Globus pallidus (tissue), 1 donor: ENCODE data around the gene CD38.
"Not testable (repeated sequence)": the region's sequence is repeated elsewhere in the genome, so short reads cannot be mapped to it uniquely, and the experiment has no call there.

Source experiments
- DNase-seq: peaks from one replicate; pipeline ENCODE4 v3.0.0-alpha.2; 2015; ENCODE audit warnings: low spot score

Gene CD38

DNA sequence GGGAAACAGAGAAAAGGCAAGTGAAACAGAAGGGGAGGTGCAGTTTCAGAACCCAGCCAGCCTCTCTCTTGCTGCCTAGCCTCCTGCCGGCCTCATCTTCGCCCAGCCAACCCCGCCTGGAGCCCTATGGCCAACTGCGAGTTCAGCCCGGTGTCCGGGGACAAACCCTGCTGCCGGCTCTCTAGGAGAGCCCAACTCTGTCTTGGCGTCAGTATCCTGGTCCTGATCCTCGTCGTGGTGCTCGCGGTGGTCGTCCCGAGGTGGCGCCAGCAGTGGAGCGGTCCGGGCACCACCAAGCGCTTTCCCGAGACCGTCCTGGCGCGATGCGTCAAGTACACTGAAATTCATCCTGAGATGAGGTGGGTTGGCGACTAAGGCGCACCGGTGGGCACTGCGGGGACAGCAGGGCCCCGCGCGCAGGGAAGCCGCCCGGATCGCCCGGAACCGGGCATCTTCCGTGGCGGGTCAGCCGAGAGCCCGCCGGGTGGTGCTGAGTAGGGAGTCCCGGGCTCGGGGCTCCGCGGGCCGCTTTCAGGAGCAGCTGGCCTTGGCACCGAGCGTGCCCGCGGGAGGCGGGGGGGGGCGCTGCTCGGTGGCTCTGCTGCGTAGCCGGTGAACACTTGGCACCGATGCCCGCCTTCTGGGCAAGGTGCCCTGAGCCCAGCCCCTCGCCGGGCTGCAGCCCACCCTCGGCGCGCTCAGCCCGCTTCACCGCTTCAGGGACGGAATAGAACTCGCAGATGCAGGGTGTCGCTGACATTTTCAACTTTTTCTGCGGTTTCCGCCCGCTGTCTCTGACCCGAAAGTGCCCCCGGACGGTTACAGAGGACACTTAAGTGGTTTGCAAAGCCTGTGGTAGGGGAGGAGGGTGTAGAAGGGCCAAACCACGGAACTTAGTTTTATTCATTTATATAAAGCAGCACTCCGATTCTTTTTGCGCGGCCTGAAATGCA, at the start of gene CD38:
TSS of gene CD38 (plus strand) at position 40 of the 953 bp plus-strand sequence. CDS start at position 127, 87 bp downstream.
- DNase-seq: peak; percentile 47

DNA sequence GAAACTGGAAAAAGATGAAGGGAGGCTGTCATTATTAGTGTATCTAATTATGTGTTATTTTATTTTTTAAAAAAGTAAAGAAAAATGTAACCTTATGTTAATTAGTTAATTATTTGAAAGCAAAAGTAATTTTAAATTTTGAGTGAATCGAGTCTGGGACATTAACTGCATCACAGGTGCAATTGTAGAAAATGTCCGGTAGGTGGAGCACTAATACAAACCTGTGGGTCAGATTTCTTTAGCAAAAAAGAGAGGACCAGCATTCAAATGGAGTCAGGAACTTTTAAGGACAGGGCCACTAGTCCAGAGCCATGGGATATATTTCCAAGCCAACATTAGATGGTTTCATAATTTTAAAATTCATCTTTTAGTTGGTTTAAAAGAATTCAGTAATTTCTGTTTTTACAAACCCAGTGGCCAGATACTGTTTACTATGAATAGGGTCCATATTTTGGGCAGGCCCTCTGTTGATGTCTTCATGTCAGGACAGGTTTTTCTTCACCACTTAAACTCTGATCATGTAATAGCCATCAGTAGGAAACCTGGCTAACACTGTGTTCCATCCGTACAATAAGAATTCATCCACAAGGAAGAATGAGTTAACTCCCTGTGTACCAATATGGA, 48.1 kb upstream of the CD38 start:
- DNase-seq: peak; percentile 59

DNA sequence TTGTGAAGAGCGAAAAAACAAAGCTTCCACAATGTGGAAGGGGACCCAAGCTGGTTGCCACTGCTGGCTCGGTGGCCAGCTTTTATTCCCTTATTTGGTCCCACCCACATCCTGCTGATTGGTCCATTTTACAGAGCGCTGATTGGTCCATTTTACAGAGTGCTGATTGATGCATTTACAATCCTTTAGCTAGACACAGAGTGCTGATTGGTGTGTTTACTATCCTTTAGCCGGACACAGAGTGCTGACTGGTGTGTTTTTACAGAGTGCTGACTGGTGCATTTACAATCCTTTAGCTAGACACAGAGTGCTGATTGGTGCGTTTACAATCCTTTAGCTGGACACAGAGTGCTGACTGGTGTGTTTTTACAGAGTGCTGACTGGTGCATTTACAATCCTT, 45.1 kb upstream of the CD38 start:
- DNase-seq: not testable (repeated sequence)

DNA sequence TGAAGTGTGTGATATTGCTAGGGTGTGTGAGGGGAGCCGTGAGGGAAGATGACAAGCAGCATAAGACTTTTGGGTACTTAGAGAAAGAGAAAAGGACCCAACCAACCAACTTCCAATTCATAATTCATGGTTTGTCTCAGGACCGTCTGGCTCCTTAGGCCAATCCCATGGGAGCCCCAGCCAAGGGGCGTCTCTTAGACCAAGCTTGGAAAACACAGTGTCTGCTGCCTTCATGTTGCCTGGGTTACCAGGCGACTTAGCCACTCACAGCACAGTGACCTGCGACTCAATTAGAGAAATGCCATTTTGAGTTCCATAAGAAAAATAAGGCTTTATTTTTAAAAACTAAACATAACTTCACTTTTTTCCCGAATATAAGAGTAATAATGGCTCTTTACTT, 42.6 kb upstream of the CD38 start:
- DNase-seq: no peak

DNA sequence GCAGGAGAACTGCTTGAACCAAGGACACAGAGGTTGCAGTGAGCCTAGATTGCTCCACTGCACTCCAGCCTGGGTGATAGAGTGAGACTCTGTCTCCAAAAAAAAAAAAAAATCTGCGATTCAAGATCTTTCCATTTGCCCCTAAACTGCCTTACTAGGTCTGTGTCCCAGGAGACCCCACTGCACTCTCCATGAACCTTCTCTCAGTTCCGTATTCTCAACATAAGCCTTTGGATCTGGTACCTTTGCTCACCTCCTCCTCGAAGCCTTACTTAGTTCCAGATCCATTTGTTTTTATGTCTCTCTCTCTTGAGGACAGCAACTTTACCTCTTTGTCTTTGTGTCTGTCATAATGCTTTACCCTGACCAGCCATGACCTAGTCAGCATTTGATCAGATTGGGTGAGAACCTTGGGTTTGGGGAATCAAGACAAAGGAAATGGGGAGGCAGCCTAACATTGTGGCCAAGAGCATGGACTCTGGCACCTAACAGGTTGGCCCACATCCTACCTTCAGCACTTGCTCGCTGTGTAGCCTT, 41.5 kb upstream of the CD38 start:
- no peak for DNase-seq

DNA sequence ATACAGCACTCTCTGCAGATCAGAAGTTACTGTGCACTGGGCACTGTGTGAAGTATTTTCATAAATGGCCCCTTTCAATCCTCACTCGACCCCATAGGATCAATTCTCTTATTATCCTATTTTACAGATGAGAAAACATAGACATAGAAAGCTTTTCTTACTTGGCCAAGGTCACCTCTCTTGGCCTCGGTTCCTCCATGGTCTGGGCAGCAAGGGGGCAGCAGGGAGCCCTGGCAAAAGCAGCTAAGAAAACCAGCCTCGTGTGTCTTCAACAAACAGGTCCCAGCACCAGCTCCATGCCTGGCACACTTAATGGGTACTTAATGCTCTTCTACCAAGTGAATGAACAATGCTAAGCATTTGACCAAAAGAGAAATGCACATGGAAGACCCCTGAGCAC, 40.9 kb upstream of the CD38 start:
- no peak for DNase-seq

DNA sequence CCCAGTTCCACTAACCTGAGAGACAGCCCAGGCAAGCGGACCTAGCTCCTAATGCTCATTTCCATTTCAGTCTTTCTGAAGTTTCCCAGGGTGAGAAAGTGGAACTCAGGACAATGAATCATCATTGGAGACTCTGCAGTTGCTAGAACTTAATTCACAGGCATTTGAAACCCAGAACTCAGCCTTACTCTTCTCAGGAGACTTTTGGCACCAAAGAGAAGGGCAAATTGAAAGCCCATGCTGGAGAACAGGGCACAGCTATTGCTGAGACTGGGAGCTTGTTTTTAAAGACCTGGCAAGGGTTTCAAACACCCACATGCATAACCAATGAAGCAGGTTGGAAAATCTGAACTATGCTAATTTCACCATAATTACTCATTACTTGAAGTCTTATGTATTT, 39.3 kb upstream of the CD38 start:
- DNase-seq: peak; percentile 44

DNA sequence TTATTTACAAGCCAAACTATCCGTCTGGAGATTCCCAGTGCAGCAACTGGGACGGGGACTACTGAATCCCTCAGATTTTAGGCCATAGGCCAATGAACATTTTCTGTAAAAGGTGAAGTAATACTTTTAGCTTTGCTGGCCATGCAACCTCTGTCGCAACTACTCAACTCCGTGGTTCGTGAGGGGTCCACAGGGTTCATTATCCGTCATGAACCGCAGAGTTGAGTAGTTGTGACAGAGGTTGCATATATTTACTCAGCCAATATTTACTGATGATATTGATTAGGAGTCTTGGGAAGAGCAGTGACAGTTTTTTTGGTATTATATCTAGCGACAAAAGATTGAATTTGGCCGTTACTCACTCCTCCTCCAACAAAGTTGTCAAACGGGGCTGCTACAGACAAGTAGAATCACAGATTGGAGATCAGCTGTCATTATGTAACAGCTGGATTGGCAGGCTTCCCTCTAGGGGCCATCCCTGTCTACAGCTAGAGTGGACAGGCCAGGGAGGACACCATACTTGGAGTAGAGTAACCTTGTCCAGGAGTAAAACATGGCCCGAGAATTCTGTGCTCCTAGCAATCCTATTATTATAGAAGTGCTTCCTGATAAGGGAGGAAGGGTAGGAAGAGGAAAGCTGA, 37.2 kb upstream of the CD38 start:
- DNase-seq: no peak

DNA sequence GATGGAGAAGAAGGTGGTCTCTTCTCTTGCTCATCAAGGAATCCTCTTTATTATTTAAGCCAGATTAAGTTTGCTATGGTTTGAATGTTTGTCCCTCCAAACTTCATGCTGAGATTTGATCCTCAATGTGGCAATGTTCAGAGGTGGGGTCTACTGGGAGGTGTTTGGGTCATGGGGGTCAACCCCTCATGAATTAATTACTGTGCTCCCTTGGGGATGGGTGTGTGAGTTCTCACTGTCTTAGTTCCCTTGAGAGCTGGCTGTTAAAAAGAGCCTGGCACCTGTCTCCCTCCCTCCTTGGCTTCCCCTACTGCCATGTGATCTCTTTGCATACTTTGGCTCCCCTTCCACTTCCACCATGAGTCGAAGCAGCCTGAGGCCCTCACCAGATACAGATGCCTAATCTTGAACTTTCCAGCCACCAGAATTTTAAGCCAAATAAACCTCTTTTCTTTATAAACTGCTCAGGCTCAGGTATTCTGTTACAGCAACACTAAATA, 36.0 kb upstream of the CD38 start:
- no peak for DNase-seq

DNA sequence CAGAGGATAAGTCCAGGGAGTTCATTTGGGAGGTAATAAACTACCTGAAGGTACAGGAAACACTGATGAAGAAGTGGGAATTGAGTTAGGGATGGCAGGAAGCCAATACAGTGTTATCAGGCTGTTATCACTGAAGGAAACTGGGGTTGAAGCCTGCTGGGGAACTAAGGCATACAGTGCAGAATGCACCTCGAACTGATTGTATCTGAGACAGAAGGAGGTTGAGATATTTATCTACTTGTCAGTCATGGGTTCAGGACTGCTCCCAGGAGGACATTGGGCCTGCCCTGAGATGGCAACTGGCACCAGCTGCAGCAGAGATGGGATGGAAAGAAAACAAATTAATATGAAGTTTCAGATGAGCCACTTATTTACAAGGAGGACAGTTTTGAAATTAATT, 35.5 kb upstream of the CD38 start:
- DNase-seq: no peak

DNA sequence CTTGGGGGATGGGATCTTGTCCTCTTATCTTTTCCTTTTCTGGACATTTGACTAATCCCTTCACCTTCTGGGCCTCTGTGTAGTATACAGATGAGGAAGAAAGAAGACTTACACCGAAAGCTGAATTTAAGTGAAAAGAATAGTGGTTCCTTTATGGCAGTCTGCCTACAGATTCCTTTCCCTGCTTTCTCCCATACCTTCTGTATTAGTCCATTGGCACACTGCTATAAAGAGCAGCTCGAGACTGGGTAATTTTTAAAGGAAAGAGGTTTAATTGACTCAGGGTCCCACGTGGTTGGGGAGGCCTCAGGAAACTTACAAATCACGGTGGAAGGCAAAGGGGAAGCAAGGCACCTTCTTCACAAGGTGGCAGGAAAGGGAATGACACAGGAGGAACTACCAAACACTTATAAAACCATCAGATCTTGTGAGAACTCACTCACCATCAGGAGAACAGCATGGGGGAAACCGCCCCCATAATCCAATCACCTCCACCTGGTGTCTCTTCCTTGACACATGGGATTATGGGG, 34.0 kb upstream of the CD38 start:
- no peak for DNase-seq

DNA sequence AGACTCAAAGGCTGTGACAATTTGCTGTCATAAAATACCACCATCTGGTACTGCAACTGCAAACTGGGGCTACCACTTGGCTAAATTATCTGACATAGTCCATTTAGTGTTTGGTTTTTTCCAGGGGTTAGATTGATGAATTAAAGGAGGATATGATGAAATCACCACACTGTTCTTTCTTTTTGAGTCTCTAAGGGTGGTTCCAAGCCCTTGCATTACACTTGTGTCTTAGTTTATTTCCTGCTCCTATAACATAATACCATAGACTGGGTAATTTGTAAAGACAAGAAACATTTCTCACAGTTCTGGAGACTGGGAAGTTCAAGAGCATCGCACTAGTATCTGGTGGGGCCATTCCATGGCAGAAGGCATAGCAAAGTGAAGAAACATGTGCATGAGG, 32.0 kb upstream of the CD38 start:
- DNase-seq: no peak

DNA sequence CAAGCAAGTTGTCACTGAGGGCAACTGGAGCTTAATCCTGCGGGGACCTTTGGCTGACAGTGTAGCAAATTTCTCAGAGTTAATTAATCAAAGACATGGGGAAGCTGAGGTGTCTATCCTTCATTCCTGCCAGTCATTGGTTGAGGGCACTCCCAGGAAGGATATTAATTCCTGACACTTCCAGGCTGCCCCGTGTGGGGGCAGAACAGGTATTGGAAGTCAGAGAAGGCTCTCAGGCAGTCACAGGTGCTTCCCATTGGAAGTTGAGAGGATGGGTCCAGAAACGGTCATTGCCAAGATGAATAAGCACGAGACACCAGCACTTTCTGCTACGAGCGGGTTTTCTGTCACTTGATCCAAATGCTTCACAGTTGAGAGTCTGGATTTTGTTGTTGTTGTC, 29.1 kb upstream of the CD38 start:
- DNase-seq: no peak

DNA sequence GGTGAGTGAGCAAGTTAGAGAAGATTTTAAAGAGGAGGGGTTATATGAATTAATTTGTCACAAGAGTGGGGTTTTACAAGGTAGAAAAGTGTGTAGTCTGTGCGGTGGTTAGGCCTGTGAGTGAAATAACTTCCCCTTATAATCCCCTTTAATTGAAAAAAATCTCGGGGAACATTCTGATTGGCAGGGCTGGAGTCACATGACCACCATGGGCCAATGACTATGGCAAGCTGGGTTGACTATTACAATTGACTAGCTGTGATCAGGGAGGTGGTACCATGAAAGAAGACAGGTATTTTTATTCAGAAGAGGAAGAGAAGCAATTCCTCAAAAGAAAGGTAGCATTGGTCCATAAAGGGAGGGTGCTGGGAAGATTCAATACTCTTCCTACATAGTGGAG, 27.0 kb upstream of the CD38 start:
- no peak for DNase-seq

DNA sequence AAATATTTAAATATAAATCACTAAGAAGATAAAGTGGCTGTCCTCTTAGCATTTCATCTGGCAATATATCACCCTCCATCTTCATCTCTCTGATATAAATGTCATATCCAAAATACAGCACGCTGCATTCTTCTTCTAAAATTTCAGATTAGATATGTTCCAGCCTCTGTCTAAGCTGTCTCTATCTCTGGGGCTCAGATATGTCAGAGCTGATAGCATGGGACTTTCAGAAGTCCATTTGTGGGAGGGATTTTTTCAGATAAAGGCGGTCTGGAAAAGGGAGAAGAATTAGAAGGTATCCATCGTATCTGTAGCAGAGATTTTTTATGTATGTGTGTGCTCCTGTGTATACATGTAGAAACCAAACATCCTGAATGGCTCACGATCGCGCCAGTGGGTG, 25.0 kb upstream of the CD38 start:
- DNase-seq: no peak

DNA sequence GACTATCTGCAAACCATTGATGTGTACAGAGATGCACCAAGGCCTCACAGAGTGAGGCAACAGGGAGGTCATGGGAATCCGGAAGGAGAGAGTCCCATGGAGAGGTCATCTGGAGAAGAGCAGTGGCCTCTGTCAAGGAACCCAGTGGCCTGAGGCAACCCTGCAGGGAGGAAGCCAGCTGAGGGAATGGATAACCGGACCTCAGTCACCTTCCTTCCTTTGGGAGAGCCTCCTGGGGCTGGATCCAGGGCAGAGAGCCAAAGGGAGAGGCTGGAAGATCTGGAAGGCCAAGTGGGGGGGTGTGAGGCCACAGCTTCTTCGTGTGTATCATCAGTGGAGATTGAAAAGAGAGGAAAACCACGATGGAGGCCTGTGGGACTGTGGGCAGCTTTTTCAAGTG, 24.3 kb upstream of the CD38 start:
- no peak for DNase-seq

DNA sequence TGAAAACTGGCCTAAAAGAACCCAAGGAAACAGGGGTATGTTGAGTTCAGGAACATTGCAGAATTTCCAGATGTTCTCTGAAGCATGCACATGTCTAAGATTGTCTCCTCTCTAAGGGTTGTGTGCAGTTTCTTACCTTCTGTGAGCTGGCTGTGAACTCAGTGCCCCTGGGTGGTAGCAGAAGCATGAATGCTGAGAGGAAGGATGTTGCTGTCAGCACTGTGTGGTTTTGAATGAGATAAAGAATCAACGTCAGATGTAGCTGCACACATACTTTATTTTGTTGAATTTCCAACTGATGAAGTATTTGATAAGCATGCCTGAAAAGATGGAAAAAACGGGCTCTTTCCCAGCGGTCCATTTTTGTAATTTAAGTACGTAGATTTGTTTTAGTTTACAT, 23.8 kb upstream of the CD38 start:
- DNase-seq: no peak

DNA sequence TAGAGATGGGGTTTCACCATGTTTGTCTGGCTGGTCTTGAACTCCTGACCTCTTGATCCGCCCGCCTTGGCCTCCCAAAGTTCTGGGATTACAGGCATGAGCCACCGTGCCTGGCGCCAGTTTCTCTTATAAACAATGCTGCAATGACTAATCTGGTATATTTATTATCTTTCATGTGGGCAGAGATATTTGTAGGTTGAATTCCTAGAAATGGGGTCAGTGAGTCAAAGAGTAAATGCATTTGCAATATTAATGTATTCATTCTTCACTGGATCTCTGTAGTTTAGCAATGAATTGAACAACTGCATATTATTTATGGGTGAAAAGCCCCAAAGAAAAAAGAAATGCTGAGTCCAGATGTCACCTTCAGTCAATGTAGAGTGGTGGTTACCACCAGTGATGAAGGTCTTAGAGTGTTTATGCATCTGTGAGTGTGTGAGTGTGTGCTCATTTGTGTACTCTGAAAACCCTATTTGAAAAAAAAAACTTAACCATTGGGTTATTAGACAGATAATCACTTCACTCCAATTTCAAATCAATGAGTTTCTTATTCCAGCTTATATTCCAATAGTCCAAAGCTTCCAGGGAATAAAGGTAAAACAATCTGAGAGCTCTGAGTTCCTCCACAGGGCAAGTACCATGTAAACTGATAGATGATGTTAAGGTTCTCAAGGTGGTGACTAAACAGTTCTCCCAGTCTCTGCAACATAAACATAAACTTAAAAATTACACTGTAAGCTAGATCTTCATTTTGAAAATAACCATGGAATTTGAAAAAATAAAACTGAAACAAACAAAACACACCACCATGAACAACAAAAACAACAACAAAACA, 22.6 kb upstream of the CD38 start:
- no peak for DNase-seq

DNA sequence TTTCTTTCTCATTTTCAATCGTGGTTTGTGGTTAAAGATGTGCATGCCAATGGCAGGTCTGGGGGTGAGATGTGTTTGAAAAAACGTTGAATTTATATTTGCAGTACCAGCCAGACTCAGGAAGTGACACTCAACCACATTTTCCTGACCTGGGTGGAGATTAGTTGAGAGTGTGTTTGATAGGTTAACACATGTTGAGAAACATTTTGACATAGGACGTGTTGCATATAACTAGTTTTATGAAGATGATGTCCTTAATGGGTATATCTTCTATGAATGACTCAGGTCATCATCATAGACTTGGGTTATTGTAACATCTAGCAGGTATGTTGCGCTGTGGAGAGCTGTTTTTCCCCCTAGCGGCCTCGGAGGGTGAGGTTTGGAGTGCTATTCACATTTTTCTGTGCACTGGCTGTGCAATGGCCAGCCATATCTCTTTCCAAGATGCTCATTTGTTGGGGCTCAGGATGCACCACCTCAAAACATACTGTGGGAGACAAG, 21.7 kb upstream of the CD38 start:
- DNase-seq: no peak

DNA sequence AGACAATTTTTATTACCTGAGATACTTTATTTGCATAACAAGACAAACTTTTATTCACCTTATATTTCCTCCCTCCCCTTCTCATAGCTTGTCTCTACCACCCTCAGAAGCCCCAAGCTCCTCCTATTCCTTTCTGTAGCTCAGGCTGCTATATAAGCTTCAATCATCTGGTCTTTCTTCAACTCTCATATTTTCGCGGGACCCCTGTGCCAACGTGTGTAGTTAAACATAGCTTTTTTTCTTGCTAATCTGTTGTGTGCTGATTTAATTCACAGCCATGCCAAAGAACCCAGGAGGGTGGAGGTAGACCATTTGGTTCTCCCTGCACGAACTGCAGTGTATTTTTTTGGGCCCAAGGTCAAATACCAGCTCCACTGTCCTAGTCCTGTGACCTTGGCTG, 21.1 kb upstream of the CD38 start:
- DNase-seq: no peak

DNA sequence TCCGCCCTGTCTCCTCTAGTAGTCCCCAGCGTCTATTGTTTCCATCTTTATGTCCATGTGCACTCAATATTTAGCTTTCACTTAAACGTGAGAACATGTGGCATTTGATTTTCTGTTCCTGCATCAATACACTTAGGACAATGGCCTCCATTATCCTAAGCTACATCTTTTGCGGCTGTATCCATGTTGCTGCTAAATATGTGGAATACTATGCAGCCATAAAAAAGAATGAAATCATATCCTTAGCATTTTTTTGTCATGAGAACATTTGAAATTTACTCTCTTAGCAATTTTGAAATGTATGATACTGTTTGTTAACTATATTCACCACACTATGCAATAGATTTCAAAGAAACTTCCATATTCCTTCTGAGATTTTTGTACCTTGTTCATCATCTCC, 19.8 kb upstream of the CD38 start:
- no peak for DNase-seq
